GM18870 (cell line): ENCODE data around the gene COLEC12.

Experiments
- ATAC-seq: cut with Tn5 transposase; IDR thresholded peaks from one replicate; pipeline ENCODE4 v1.9.1; 2021; ENCODE audit warnings: moderate library complexity; ENCODE audit not compliant: unreplicated experiment

The COLEC12 gene

DNA sequence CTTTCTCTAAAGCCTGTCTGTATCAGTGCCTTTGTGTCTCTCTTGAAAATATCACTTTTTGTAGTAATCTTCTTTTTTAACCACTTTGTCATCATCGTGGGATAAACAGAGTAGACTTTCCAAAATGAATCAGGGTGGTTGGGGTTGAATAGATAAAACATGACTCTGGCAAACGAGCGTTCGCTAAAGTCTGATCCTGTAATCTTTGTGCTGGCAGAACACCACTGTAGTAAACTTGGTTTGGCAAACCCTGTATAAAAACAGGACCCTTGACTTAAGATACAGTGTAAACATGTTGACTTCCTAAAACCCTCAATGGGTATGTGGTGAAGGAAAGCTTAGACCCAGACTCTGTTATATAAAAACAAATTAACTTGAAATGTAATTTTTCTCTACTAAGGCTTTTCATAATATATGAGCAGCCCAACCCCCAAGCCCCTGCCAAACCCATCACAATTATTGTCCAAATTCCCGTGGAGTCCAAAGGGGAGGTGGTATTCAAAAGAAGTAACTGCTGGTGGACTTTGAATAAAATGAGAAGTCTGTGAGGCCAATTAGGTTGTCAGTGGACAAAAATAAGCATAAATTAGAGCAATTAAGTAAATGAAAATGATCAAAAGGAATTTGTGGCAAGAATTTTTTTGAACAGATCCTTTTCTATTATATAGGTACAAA is 52.2 kb downstream of the COLEC12 start:
- ATAC-seq = no peak

DNA sequence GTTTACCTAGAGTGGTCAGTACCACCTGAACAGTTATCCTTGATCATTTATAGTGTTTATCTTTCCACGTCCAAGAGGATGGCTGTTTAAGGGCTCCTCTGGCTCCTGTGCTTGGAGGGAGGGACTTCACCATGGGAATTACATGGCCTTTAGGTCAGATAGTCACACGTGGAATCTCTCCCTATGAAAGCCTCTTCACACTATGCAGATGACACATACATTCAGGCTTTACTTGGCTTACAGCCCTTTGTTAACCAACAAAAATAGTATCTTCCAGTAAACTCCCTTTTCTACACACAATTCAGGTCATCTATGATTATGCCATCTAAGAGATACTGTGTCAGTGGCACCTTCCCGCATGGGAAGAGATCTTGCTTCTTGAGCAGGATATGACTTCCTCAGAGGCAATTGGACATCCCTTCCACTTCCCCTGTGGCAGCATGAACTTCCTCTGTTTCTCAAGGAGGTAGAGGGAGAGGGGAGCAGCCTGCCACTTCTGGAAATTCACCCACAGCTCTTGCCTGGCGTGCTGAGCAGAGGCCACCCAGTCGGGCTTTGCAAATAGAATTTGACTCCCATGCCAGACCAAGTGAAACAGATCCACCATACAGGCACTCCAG is 53.5 kb downstream of the COLEC12 start:
- ATAC-seq = no peak

DNA sequence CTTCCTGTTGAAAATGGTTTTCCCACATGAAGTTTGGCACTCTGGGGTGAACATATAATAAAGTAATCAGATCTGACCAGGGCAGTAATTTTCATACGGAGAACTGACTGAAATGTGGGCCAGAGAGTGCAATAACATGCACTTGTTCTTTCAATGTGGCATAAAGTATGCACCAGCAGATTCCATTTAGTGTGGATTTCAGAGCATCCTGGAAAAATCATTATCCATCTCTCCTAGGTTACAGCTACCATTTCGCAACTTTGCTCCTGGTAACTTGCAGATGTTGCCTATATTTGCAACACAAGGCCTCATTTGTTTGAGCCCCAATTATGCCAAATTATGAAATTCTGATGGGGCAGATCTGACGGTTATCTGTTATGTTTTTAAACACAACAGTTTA is 55.4 kb downstream of the COLEC12 start:
- no peak for ATAC-seq

DNA sequence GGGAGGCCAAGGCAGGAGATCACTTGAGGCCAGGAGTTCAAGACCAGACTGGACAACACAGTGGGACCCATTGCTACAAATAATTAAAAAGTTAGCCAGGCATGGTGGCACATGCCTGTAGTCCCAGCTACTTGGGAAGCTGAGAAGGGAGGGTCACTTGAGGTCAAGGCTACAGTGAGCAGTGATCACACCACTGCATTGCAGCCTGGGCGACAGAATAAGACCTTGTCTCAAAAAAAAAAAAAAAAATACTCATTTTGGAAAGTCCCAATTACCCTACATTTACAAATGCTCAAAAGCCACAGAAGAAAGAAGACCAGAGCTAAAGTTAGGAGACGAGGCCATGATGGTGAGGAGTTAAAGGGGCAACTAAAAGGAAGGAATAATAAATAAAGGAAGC is 61.9 kb downstream of the COLEC12 start:
- no peak for ATAC-seq

DNA sequence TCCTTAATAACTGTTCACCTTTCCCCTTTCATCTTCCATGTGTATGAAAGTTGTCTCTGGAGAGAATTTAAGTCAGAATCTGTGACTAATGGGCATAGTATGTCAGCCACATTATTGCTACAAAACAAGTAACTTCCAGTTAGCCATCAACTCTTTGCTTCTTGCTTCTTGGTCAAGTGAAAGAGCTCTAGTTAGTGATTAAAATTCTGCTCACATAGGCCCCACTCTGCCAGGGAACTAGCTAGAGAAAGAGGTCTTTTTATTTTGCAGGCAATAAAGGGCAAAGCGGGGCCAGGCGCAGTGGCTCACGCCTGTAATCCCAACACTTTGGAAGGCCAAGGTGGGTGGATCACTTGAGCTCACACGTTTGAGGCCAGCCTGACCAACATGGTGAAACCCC is 64.6 kb downstream of the COLEC12 start:
- ATAC-seq = no peak

DNA sequence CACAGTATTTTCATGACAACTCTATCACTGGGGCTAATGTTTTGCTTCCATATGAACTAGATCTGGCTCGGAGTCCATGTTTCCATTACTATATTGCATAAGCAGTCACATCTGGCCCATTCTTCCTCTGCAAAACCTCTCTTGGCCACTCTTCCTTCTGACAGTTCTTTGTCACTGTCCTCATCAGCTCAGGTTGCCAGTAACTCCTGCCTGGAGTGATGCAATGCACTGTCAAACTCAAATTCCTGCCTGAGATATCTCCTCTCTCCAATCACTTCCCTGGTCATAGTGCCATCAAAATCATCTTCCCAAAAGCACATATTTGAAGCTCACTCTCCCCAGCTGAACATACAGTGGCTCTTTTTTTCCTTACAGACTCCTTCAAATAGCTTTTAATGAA is 66.1 kb downstream of the COLEC12 start:
- no peak for ATAC-seq

DNA sequence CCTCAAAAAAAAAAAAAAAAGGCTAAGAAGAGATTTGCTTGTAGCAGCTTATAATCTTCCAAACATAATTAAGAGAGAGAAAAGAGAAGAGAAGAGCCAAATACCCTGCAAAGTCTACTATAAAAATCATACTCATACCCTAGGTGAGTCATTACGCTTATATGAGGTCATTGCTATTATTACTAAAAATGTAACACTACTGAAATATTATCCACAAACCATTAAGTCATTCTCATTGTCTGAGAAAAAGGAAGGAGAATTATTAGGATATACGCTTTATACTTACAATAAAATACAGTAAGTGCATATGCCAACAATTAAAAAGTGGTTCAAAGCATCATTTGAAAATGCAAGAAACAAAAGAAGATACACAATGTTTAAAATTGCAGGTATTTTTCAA is 66.5 kb downstream of the COLEC12 start:
- no peak for ATAC-seq

DNA sequence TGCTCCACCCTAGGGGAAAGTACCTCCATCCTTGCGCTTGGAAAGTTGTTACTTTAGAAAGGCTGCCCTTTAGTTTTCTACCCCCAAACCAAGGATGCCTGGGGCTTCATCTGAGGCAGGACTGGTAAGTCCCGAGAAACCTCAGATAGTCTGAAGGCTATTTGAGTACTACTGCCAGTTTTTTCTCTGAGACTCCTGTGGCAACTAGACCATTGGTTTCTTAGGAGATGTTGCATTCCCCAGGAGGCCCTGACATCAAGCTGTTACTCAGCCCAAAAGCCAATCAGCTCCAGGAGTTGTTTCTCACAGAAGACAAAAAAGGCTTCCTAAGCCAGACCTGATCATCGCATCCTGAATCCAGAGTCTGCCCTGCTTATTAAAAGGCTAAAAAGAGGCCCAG is 67.2 kb downstream of the COLEC12 start:
- ATAC-seq = no peak

DNA sequence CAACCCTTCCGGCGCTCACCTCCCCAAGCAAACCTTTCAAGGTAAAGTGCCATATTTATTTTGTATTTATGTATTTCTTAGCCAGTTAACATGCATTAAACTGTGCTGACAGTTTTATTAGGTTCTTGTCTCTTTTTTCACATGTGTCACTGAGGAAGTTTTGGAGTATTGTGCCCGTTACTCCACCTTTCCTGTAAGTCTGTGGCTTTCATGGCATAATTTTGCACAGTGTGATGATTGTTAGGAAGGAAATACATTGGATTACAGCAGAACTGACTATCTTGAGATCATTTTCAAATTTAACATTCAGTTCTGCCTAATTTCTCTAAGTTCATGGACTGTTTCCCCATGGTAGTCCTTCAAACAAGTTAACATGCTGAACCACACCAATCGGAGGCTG is 67.7 kb downstream of the COLEC12 start:
- ATAC-seq = no peak

DNA sequence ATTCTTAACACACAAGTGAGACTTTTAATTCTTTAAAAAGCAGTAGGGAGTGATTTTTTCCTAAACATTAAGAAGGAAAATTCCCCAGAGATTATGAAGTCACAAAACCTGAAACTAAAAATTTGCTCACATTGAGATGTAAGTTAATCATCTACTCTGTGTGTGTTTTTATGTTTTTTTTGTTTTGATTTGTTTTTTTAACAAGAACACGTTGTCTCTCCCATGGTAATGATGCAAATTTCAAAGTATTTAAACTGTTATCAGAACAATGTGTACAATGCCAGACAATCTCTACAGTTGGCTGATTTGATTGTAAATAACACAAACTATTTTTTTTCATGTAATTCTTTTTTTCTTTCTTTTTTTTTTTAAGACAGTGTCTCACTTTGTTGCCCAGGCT is 71.5 kb downstream of the COLEC12 start:
- ATAC-seq = no peak

DNA sequence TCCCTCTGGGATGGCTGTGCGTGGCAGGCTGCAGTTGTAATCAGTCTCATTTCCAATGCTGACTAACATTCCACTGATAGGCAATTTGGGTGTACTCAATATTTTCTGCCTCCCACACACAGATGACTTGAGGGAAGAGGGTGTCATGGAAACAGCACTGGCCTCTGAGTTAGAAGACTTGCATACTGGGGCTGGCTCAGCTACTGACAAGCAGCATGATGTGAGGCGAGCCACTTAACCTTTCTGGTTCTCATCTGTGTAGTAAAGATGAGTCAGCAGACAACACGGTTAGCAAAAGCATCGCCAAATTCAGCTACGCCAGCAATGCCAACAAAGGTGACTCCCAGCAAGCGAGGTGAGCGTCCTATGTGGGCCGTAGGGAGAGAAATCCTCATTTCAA is 73.5 kb downstream of the COLEC12 start:
- ATAC-seq = no peak

DNA sequence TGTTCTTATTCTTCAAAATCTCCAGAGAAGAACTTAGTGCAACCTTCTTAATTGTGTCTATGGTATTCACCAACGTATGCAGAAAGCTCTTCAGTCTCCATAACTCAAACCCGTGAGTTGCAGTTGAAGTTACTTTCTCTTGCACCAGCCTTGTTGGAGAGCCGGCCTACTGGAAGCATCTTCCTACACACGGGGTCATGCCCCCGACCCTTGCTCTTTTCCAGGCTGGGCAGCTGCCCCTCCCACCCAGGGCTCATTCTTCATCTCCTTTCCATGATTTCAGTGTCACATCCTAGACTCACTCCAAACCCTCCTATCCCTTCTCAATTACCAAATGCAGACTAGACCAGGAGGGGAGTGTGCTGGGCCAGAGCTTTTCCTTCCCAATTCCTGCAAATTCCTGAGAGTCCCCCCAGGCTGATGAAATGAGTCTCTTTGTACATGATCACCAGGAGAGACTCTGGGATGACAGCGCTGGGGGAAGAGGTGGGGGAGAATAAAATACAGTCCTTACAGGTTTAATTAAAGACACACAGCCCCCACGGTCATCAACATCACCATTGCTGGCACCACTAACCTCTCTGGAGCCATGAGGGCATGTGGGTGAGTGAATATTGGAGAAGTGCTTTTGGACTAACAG is 75.3 kb downstream of the COLEC12 start:
- no peak for ATAC-seq

DNA sequence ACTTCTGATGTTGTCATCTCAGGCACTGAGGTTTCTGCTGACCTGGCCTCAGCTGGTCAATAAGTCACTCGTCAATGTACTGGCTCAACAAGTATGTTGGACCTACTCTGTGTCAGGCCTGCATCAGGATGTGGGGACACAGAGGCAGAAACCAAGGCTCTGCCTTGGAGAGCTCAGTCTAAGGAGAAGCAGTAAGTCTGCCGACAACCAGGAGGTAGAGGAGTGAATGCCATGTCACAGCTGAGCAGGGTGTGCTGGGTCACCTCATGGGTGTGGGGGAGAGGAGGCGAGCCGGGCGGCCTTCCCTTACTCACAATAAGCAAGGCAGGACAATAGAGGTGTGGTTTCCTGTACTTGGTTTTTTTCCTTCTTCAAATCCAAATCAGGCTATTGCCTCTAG is 75.8 kb downstream of the COLEC12 start:
- ATAC-seq = no peak

DNA sequence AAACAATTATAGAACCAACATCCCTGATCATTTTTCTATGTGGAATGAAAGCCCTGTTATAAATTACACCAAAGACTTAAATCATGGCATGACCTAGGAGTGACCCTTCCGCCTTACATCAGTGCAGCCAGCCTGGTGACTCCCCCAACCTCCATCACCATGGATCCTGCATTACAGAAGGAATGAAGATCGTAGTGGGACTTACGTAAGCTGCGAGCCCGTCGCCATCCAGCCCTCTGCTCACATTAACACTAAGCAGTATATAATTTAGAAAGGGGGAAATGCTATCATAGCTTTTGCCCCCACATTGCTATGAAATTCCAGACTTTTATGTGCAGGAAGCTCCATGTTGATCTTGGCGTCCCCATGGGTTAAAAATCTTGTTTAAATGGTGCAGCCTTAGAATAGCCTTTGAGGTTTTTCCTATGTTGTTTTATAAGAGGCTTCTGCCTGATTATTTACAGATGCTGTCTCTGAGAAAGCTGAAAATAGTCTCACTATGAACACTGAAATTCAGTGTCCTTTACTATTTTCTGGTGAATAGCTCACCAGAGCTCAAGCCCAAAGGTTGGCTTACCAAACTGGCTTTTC is 76.3 kb downstream of the COLEC12 start:
- no peak for ATAC-seq

DNA sequence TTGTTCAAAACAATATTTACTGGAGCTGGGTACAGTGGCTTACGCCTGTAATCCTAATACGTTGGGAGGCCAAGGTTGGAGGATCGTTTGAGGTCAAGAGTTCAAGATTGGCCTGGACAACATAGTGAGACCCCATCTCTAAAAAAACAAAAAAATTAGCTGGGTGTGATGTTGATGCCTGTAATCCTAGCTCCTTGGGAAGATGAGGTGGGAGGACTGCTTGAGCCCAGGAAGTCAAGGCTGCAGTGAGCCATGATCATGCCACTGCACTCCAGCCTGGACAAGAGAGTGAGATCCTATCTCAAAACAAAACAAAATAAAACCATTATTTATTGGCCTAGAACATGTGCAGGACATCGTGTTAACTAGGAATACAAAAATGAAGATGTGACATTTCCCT is 77.5 kb downstream of the COLEC12 start:
- no peak for ATAC-seq

DNA sequence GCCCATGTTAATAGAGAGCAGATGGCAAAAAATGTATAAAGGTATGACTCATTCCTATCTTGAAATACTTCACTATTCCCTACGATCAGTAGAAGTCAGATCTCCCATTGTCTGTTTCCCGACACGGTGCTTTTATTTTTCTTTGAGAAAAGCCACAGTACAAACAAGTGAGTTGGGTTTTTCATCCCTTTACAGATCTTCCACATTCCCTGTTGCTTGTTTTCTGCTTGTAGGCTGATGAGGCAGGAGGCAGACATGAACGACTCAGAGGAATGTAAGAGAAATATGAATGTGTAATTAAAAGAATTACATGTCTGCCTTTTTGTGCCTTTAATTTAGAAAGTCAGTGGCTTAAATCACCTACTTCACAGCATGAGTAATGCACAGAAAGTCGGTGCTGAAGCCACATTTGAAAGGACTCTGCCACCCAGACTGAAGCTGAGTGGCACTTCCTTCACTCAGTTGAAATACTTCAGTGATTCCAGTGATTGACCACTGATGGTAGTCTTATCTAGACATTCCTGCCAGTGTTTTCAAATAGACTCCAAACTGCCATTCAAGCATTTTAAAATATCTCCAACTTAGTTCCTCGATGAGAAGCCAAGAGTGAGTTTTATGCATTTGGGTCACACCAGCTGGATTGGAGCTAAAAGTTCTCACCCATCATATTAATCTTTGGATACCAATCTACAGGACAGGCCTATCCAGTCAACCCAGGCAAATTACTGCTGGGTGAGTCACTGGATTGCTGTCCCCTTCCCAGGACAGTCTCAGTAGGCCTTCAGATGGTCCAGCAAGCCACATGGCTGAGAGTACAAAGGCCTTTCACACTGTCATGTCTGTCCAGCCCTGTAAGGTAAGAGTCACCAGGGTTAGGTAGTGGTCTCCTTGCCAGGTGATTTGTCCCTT is 79.0 kb downstream of the COLEC12 start:
- ATAC-seq = no peak

DNA sequence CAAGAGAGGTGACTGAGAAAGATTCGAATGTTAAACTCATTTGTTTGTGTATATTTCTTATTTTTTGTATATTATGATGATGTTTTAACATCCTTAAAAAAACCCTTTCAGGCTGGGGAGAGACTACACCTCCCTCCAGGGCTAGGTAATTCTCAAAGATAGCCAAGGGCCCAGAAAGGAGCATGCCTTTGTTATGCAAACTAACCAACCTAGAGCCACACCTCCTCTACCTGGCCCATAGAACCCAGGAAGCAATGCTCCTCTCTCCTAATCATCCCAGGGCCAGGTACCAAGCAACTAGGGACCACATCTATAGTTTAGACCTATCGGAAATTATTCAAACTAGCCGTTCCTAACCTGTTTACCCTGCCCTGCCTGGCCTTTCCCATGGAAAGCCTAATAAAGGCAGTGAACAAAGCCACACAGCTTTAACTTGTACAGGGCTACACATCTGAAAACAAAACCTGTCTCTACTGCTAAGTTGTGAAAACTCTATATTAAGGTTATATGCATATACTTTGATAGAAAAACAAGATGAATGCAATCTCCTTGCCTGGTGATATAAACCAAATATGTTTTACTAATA is 79.7 kb downstream of the COLEC12 start:
- ATAC-seq = no peak

DNA sequence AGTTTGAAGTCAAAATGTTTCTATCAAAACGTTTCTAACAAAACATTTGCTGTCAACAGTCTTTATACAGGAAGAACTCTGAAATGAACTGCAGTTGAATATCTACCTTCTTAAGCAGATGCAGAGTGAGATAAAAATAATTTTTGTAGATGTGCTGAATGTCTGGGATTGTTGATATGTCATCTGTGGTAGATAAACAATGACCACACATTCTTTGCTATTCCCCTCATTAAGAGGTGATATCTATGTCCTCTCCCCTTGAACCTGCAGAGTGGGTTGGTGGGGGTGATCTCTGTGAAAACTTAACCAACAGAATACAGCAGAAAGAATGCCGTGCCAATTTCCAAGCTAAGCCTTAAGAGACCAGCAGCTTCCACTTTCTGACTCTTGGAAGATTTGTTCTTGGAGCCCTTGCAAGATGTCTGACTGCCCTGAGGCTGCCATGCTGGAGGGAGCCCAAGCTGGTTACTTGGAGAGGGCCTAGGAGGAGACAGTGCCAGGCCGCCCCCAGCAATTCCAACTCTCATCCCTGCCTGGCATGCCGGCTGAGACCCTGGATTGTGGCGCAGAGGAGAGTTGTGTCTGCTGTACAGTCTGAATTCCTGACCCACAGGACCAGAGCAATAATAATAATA is 80.8 kb downstream of the COLEC12 start:
- ATAC-seq = no peak

DNA sequence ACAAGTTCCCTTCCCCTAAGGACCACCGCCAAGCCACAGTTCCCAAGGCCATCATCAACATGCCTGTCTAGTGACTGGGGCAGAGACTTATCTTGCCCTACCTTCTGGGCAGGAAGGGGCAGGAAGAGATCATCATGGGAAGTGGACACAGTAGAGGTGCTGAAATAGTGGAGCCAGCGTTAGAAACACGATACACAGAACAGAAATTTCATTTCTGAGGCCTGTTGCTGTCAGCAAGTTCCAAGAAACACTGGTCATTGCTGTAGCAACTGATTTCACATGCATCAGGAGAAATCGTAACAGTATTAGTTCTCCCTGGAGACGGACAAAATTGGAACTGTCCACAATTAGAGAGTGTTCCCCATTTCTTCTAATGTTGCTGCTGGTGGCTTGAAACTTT is 83.0 kb downstream of the COLEC12 start:
- no peak for ATAC-seq

DNA sequence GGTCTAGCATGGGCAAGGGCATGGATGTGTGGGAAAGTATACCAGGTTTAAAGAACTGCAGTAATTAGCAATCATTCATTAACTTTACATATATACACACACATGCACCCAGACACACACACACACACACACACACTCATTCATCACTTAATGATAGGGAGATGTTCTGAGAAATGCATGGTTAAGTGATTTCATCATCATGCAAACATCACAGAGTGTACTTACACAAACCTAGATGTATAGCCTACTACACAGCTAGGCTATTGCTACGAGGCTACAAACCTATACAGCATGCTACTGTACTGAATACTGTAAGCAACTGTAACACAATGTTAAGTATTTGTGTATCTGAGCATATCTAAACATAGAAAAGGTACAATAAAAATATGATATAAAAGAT is 83.6 kb downstream of the COLEC12 start:
- no peak for ATAC-seq
